ENCODE data around the gene MAPKAP1.

MAPKAP1 gene

GRCh38 chr9:125479846-125480615, 227.0 kb downstream of the MAPKAP1 start:
- Histone ChIP-seq H2AFZ (ENCODE audit: low read depth, low read length, severe bottlenecking) (no peak overlapping the region), H3K27ac (ENCODE audit: low read depth, low read length) (no peak overlapping the region), H3F3A (ENCODE audit: insufficient read depth) (no peaks in the 10 kb centered on the region), H3K4me2 (ENCODE audit: low read depth, low read length, poor library complexity, severe bottlenecking) (no peak overlapping the region), H3K9me3 (ENCODE audit: insufficient read depth, low read length) (no peaks in the 10 kb centered on the region), H3K9ac (ENCODE audit: low read length) (no peak overlapping the region), H3K4me3 (ENCODE audit: insufficient read depth, low read length, poor library complexity, severe bottlenecking) (no peak overlapping the region), H4K20me1 (ENCODE audit: low read depth, low read length) (no peaks in the 10 kb centered on the region), H3K36me3 (ENCODE audit: low read length) (no peaks in the 10 kb centered on the region), H3K27me3 (ENCODE audit: low read length) (no peaks in the 10 kb centered on the region), H3K79me2 (ENCODE audit: insufficient read depth, low read length) (no peaks in the 10 kb centered on the region), H3K9me2 (replicated peaks; ENCODE audit: insufficient read depth, low read length) (no peaks in the 10 kb centered on the region)
- TF ChIP-seq CTCF (IDR thresholded peaks at IDR 0.05; ENCODE audit: insufficient read depth, low read length, poor library complexity, severe bottlenecking) (no peak), EZH2phosphoT487 (conservative IDR thresholded peaks at IDR 0.05; ENCODE audit: low read length) (no peak)

- no peaks in the 10 kb centered on the region for H3K79me2 ChIP-seq (ENCODE audit: insufficient read depth, low read length)
- no peaks in the 10 kb centered on the region for H3F3A ChIP-seq (ENCODE audit: insufficient read depth)
- no peak overlapping the region for H3K4me2 ChIP-seq (ENCODE audit: low read depth, low read length, poor library complexity, severe bottlenecking)
- H3K27me3 ChIP-seq (ENCODE audit: low read length): no peaks in the 10 kb centered on the region
- no peak overlapping the region for H3K4me3 ChIP-seq (ENCODE audit: insufficient read depth, low read length, poor library complexity, severe bottlenecking)
- H3K9ac ChIP-seq (ENCODE audit: low read length): no peak overlapping the region
- TF ChIP-seq EZH2phosphoT487 (conservative IDR thresholded peaks at IDR 0.05; ENCODE audit: low read length): no peak
- TF ChIP-seq CTCF (IDR thresholded peaks at IDR 0.05; ENCODE audit: insufficient read depth, low read length, poor library complexity, severe bottlenecking): no peak
- no peak overlapping the region for H2AFZ ChIP-seq (ENCODE audit: low read depth, low read length, severe bottlenecking)
- no peaks in the 10 kb centered on the region for H3K36me3 ChIP-seq (ENCODE audit: low read length)
- no peaks in the 10 kb centered on the region for H3K9me3 ChIP-seq (ENCODE audit: insufficient read depth, low read length)
- H4K20me1 ChIP-seq (ENCODE audit: low read depth, low read length): no peaks in the 10 kb centered on the region
- H3K9me2 ChIP-seq (replicated peaks; ENCODE audit: insufficient read depth, low read length): no peaks in the 10 kb centered on the region
- H3K27ac ChIP-seq (ENCODE audit: low read depth, low read length): no peak overlapping the region
Observed at GRCh38 chr9:125477089-125477544, 229.9 kb downstream of the MAPKAP1 start.

- Histone ChIP-seq H3K4me2 (ENCODE audit: low read depth, low read length, poor library complexity, severe bottlenecking) (no peak overlapping the region), H3K27ac (ENCODE audit: low read depth, low read length) (no peak overlapping the region), H3K9me2 (replicated peaks; ENCODE audit: insufficient read depth, low read length) (no peaks in the 10 kb centered on the region), H3K79me2 (ENCODE audit: insufficient read depth, low read length) (no peaks in the 10 kb centered on the region), H4K20me1 (ENCODE audit: low read depth, low read length) (no peaks in the 10 kb centered on the region), H3F3A (ENCODE audit: insufficient read depth) (no peaks in the 10 kb centered on the region), H3K9me3 (ENCODE audit: insufficient read depth, low read length) (no peaks in the 10 kb centered on the region), H2AFZ (ENCODE audit: low read depth, low read length, severe bottlenecking) (no peak overlapping the region), H3K4me3 (ENCODE audit: insufficient read depth, low read length, poor library complexity, severe bottlenecking) (no peak overlapping the region), H3K9ac (ENCODE audit: low read length) (no peak overlapping the region), H3K36me3 (ENCODE audit: low read length) (no peaks in the 10 kb centered on the region), H3K27me3 (ENCODE audit: low read length) (no peaks in the 10 kb centered on the region)
- TF ChIP-seq CTCF (IDR thresholded peaks at IDR 0.05; ENCODE audit: insufficient read depth, low read length, poor library complexity, severe bottlenecking): no peak
Observed at GRCh38 chr9:125476645-125477044, 230.4 kb downstream of the MAPKAP1 start.
